OCI-LY3 (cell line): ENCODE results near the gene SOX18.

Source experiments
- H2AFZ ChIP-seq: fragments of 200-600, 300-600 bp; shearing (Covaris generic); 2 replicates; pipeline ENCODE4 v1.6.0; 2014; ENCODE audit warnings: antibody characterized with exemption, low read depth, low read length
- H3K27ac ChIP-seq: fragments of 200-600, 300-600 bp; sonication (generic); 2 replicates; pipeline ENCODE4 v1.5.1; 2014; ENCODE audit warnings: mild to moderate bottlenecking, low read length, moderate library complexity, mixed read lengths
- H3K27me3 ChIP-seq: fragments of 200-600, 300-600 bp; sonication (generic); 2 replicates; pipeline ENCODE4 v1.6.1; 2014; ENCODE audit warnings: low read depth, low read length, mixed read lengths
- H3K36me3 ChIP-seq: fragments of 200-600, 300-600 bp; sonication (generic); replicated peaks from 2 replicates; pipeline ENCODE3; 2014; ENCODE audit warnings: low read depth, low read length, mixed read lengths
- H3K4me1 ChIP-seq: fragments of 300-600, 200-600 bp; sonication (generic); 2 replicates; pipeline ENCODE4 v1.6.1; 2014; ENCODE audit warnings: low read length, mixed read lengths
- H3K4me2 ChIP-seq: fragments of 200-600, 300-600 bp; sonication (generic); 2 replicates; pipeline ENCODE4 v1.6.1; 2014; ENCODE audit warnings: low read length, mixed read lengths
- H3K4me3 ChIP-seq: fragments of 300-600, 200-600 bp; sonication (generic); 2 replicates; pipeline ENCODE4 v1.5.1; 2014; ENCODE audit warnings: antibody characterized with exemption, mild to moderate bottlenecking, low read length, moderate library complexity
- H3K79me2 ChIP-seq: fragments of 300-600, 200-600 bp; shearing (Covaris generic); 2 replicates; pipeline ENCODE4 v1.6.1; 2014; ENCODE audit warnings: mild to moderate bottlenecking, low read length, mixed read lengths
- H3K9ac ChIP-seq: fragments of 300-600, 200-600 bp; shearing (Covaris generic); 2 replicates; pipeline ENCODE4 v1.6.0; 2014; ENCODE audit warnings: mild to moderate bottlenecking, low read length, moderate library complexity
- H3K9me3 ChIP-seq: fragments of 200-600, 300-600 bp; shearing (Covaris generic); 2 replicates; pipeline ENCODE4 v1.6.1; 2014; ENCODE audit warnings: low read length, mixed read lengths; ENCODE audit not compliant: insufficient read depth
- H4K20me1 ChIP-seq: fragments of 200-600, 300-600 bp; sonication (generic); 2 replicates; pipeline ENCODE4 v1.6.1; 2016; ENCODE audit warnings: low read length, mixed read lengths; ENCODE audit not compliant: insufficient read depth
- CTCF ChIP-seq: fragments of 200-600, 300-600 bp; sonication (generic); IDR thresholded peaks from 2 replicates; pipeline ENCODE4 v1.5.1; 2014; ENCODE audit warnings: antibody characterized with exemption, low read length, low read depth
- EZH2phosphoT487 ChIP-seq: fragments of 200-600 bp; shearing (Covaris generic); IDR thresholded peaks from 2 replicates; pipeline ENCODE4 v1.6.1; 2018; ENCODE audit warnings: antibody characterized with exemption, mixed run types, low read depth

Gene SOX18

GRCh38 chr20:64068386-64069208, 19.2 kb upstream of the SOX18 start:
- Histone ChIP-seq H3K27me3 (peaks cover 4% of the 10 kb centered on the region; the same call in 1 of the 2 replicates), H3K4me3 (no peak overlapping the region), H3K36me3 (peaks cover 8% of the 10 kb centered on the region), H3K9ac (no peak overlapping the region), H2AFZ (no peak overlapping the region), H3K27ac (no peak overlapping the region), H4K20me1 (no peaks in the 10 kb centered on the region), H3K9me3 (no peaks in the 10 kb centered on the region), H3K79me2 (no peaks in the 10 kb centered on the region), H3K4me2 (no peak overlapping the region), H3K4me1 (peaks cover 12% of the 10 kb centered on the region)
- TF ChIP-seq EZH2phosphoT487 (no peak), CTCF (no peak)

GRCh38 chr20:64067733-64068307, 18.4 kb upstream of the SOX18 start:
- Histone ChIP-seq H3K79me2 (no peaks in the 10 kb centered on the region), H3K9me3 (no peaks in the 10 kb centered on the region), H3K4me2 (no peak overlapping the region), H3K4me3 (no peak overlapping the region), H3K9ac (no peak overlapping the region), H3K27me3 (peaks cover 4% of the 10 kb centered on the region; the same call in 1 of the 2 replicates), H3K36me3 (peaks cover 4% of the 10 kb centered on the region), H3K4me1 (peaks cover 13% of the 10 kb centered on the region), H2AFZ (no peak overlapping the region), H4K20me1 (no peaks in the 10 kb centered on the region), H3K27ac (no peak overlapping the region)
- TF ChIP-seq CTCF, result no peak
- no peak for TF ChIP-seq EZH2phosphoT487

- Histone ChIP-seq H3K4me3 (no peak overlapping the region), H3K9me3 (no peaks in the 10 kb centered on the region), H3K27ac (no peak overlapping the region), H3K79me2 (no peaks in the 10 kb centered on the region), H3K4me1 (peaks cover 19% of the 10 kb centered on the region), H4K20me1 (no peaks in the 10 kb centered on the region), H3K4me2 (no peak overlapping the region), H3K27me3 (peaks cover 4% of the 10 kb centered on the region; the same call in 1 of the 2 replicates), H3K9ac (no peak overlapping the region), H2AFZ (no peak overlapping the region), H3K36me3 (peaks cover under 1% of the 10 kb centered on the region)
- TF ChIP-seq EZH2phosphoT487 (no peak), CTCF (no peak)
Measured at GRCh38 chr20:64067005-64067632, 17.7 kb upstream of the SOX18 start.

GRCh38 chr20:64065974-64066343, 16.5 kb upstream of the SOX18 start:
- Histone ChIP-seq H3K4me2 (no peak overlapping the region), H4K20me1 (no peaks in the 10 kb centered on the region), H3K79me2 (no peaks in the 10 kb centered on the region), H3K9me3 (no peaks in the 10 kb centered on the region), H3K4me1 (peaks cover 20% of the 10 kb centered on the region), H3K36me3 (no peaks in the 10 kb centered on the region), H2AFZ (no peak overlapping the region), H3K9ac (no peak overlapping the region), H3K27ac (no peak overlapping the region), H3K27me3 (peaks cover 4% of the 10 kb centered on the region; the same call in 1 of the 2 replicates), H3K4me3 (no peak overlapping the region)
- no peak for TF ChIP-seq CTCF
- no peak for TF ChIP-seq EZH2phosphoT487
